Rectal smooth muscle tissue (tissue), 1 donor: ENCODE data around the gene ELMO1.

Experiments used
- H3K27ac ChIP-seq: one replicate; pipeline ENCODE4 v1.7.0; 2013; ENCODE audit warnings: low read depth, low read length, inconsistent platforms
- H3K27me3 ChIP-seq: one replicate; pipeline ENCODE4 v1.7.0; 2013; ENCODE audit warnings: low read length; ENCODE audit not compliant: control insufficient read depth, insufficient read depth
- H3K36me3 ChIP-seq: one replicate; pipeline ENCODE4 v1.7.0; 2013; ENCODE audit warnings: low read length; ENCODE audit not compliant: control insufficient read depth, insufficient read depth
- H3K4me1 ChIP-seq: one replicate; pipeline ENCODE4 v1.7.0; 2013; ENCODE audit warnings: low read length; ENCODE audit not compliant: control insufficient read depth, insufficient read depth
- H3K4me3 ChIP-seq: one replicate; pipeline ENCODE4 v1.7.0; 2013; ENCODE audit warnings: low read length
- H3K9ac ChIP-seq: one replicate; pipeline ENCODE4 v1.7.0; 2013; ENCODE audit warnings: low read length

ELMO1 gene

DNA sequence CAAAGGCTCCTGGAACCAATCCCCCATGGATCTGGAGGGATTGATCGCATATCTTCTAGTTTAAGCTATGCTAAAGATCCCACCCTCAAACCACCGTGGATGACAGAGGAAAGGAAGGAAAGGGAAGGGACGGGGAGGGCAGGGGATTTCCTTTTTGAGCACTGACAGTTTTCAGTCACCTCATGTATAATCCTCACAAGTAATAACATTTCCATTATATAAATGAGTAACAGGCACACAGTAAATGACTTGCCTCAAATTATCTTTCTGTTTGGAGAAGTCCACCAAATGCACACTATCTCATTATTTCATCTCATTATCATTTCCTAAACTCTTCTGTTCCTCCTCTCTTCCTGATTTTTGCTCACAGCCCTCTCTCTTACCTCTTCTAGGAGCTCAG, 597.3 kb downstream of the ELMO1 start:
- Histone ChIP-seq H3K36me3 (peaks cover 5% of the 10 kb centered on the region), H3K4me3 (no peak overlapping the region), H3K27me3 (no peaks in the 10 kb centered on the region), H3K9ac (no peak overlapping the region), H3K4me1 (no peaks in the 10 kb centered on the region), H3K27ac (no peak overlapping the region)

- Histone ChIP-seq H3K9ac (no peak overlapping the region), H3K4me1 (no peaks in the 10 kb centered on the region), H3K27ac (no peak overlapping the region), H3K27me3 (no peaks in the 10 kb centered on the region), H3K4me3 (no peak overlapping the region), H3K36me3 (no peaks in the 10 kb centered on the region)
Measured at GRCh38 chr7:36847946-36848345, 600.7 kb downstream of the ELMO1 start.

- H3K27ac ChIP-seq = no peak overlapping the region
- no peaks in the 10 kb centered on the region for H3K36me3 ChIP-seq
- no peaks in the 10 kb centered on the region for H3K27me3 ChIP-seq
- no peak overlapping the region for H3K4me3 ChIP-seq
- no peak overlapping the region for H3K9ac ChIP-seq
- no peaks in the 10 kb centered on the region for H3K4me1 ChIP-seq
Measured at GRCh38 chr7:36844374-36844773, 604.3 kb downstream of the ELMO1 start.

DNA sequence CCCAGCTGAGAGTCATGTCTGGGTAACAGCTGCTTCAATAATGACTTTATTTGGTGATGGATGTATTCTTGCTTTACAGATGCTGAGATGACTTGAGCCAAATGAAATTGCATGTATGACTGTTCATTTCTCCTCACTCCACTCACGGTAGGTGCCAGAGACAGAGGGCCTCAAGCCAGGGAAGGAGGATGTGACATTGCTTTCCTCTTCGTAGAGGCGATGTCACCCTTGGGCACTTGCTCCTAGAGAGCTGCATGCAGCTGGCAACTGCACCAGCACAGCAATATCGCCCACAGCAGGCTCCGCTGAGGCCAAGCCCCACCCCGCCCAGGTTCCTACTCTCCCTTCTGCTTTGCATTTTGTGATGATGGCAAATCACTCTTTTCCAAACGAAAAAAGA, 607.8 kb downstream of the ELMO1 start:
- H3K27ac ChIP-seq = no peak overlapping the region
- no peak overlapping the region for H3K9ac ChIP-seq
- H3K27me3 ChIP-seq = no peaks in the 10 kb centered on the region
- H3K36me3 ChIP-seq = no peaks in the 10 kb centered on the region
- no peak overlapping the region for H3K4me3 ChIP-seq
- no peaks in the 10 kb centered on the region for H3K4me1 ChIP-seq

- no peaks in the 10 kb centered on the region for H3K4me1 ChIP-seq
- no peak overlapping the region for H3K4me3 ChIP-seq
- no peak overlapping the region for H3K27ac ChIP-seq
- no peak overlapping the region for H3K9ac ChIP-seq
- H3K27me3 ChIP-seq = no peaks in the 10 kb centered on the region
- no peaks in the 10 kb centered on the region for H3K36me3 ChIP-seq
Measured at GRCh38 chr7:36838616-36839225, 609.9 kb downstream of the ELMO1 start.

DNA sequence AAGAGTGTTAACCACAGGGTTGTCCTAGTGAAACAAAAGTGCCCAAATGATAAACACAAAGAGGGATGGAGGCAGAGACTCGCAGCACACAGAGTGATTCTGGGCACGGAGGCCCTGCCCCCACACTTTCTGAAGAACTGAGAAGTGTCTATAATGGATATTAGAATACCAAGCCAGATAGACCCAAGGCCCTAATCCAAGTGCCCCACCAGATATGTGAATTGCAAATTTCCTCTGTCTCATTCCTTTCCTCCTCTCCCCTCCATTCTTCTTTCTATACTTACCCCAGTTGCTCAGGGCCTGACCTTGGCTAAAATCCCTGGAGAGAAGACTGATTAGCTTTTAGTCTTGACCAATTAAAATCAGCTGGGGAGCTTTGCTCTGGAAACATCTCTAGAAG, 617.6 kb downstream of the ELMO1 start:
- no peak overlapping the region for H3K4me3 ChIP-seq
- H3K4me1 ChIP-seq = no peaks in the 10 kb centered on the region
- H3K9ac ChIP-seq = no peak overlapping the region
- no peaks in the 10 kb centered on the region for H3K27me3 ChIP-seq
- no peak overlapping the region for H3K27ac ChIP-seq
- no peaks in the 10 kb centered on the region for H3K36me3 ChIP-seq

DNA sequence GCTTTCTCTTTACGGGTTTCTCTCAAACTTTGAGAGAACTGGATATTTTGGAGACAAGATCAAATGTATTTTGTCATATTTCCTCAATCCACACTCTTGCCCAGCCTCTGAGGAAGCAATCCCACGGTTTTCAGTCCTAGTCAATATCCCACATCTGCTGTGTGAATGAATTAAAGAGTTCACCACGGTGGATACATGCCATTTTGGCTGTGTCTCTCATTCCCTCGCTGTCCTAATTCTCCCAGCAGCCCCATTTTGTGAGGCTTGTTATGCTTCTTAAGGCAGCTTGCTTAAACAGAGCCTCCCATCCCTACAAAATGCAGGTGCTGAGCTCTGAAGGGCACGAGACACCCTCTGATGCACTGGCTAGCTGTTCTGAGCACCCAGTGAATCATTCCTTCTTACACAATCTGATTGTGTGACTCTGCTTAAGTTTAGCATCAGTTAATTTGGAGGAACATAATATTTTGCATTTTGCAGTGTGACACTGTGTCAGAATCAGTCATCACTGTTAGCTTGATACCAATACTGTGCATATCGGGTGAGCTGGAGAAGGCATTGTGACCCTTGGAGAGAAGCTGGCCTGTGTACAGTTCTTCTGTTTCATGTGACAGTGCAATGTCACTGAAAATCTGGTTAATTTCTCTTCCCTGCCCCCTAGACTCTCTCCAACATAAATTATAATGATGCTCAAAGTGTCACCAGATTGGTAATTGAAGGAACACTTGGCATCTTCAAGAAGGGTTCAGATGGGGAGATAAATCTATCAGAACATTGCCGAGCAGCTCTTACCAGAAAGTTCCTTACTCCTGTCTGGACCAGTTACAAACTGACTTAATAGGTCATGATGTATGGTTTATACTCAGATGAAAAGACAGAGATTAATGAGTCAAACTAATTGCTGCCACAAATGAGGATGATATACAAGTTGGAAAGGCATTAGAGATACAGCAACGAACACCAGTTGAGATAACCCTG, 620.6 kb downstream of the ELMO1 start:
- Histone ChIP-seq H3K27me3 (no peaks in the 10 kb centered on the region), H3K4me3 (no peak overlapping the region), H3K36me3 (no peaks in the 10 kb centered on the region), H3K9ac (no peak overlapping the region), H3K4me1 (no peaks in the 10 kb centered on the region), H3K27ac (no peak overlapping the region)

DNA sequence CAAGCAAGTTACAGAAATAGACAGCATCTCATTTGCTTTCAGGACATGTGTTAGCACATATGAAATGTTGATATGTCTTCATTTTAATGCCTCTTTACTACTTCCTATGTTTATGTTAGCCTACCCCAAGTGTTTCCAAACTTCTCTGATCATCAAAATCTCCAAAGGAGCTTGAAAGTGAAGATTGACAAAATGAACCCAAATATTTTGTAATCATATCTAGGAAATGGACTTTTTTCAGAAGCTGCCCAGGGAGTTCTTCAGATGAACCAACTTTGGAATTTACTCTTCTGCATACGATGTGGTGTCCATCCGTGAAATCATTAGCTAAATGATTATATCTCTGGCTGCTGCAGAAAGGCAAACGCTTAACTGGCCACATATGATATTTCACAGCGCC, 623.2 kb downstream of the ELMO1 start:
- no peaks in the 10 kb centered on the region for H3K36me3 ChIP-seq
- H3K4me1 ChIP-seq = no peaks in the 10 kb centered on the region
- no peak overlapping the region for H3K27ac ChIP-seq
- no peaks in the 10 kb centered on the region for H3K27me3 ChIP-seq
- H3K9ac ChIP-seq = no peak overlapping the region
- H3K4me3 ChIP-seq = no peak overlapping the region

- Histone ChIP-seq H3K27me3 (no peaks in the 10 kb centered on the region), H3K27ac (no peak overlapping the region), H3K4me3 (no peak overlapping the region), H3K36me3 (no peaks in the 10 kb centered on the region), H3K4me1 (no peaks in the 10 kb centered on the region), H3K9ac (no peak overlapping the region)
Measured at GRCh38 chr7:36823353-36823752, 625.3 kb downstream of the ELMO1 start.

GRCh38 chr7:36821617-36822016, 627.0 kb downstream of the ELMO1 start:
- H3K27ac ChIP-seq = no peak overlapping the region
- H3K4me1 ChIP-seq = no peaks in the 10 kb centered on the region
- H3K36me3 ChIP-seq = no peaks in the 10 kb centered on the region
- H3K27me3 ChIP-seq = no peaks in the 10 kb centered on the region
- H3K9ac ChIP-seq = no peak overlapping the region
- H3K4me3 ChIP-seq = no peak overlapping the region

DNA sequence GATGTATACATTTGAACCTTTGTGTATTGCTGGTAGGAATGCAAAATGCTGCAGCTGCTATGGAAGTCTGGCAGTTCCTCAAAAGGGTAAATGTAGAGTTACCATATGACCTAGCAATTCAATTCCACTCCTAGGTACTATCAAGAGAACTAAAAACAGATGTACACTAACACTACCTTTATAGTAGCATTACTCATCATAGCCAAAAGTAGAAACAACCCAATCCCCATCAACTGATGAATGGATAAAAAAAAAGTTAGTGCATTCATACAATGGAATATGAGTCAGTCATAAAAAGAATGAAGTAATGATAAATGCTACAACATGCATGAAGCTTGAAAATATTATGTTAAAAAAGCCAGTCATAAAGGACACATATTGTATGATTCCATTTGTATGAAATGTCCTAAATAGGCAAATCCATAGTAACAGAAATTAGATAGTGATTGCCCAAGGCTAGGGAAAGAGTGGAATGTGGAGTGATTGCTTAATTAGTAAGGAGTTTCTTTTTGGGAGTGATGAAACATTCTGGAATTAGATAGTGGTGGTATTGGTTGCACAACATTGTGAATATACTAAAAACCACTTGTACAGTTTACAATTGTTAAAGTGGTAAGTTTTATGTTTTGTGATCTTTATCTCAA, 628.0 kb downstream of the ELMO1 start:
- Histone ChIP-seq H3K27ac (no peak overlapping the region), H3K4me3 (no peak overlapping the region), H3K36me3 (no peaks in the 10 kb centered on the region), H3K4me1 (no peaks in the 10 kb centered on the region), H3K27me3 (no peaks in the 10 kb centered on the region), H3K9ac (no peak overlapping the region)

GRCh38 chr7:36819639-36820038, 629.0 kb downstream of the ELMO1 start:
- H3K27me3 ChIP-seq = no peaks in the 10 kb centered on the region
- no peak overlapping the region for H3K27ac ChIP-seq
- no peak overlapping the region for H3K9ac ChIP-seq
- no peaks in the 10 kb centered on the region for H3K36me3 ChIP-seq
- no peak overlapping the region for H3K4me3 ChIP-seq
- H3K4me1 ChIP-seq = no peaks in the 10 kb centered on the region
